Raji (cell line): ENCODE results near the gene CTDSP1.

Experiments used
- POLR2A ChIP-seq: IDR thresholded peaks from 2 replicates; pipeline ENCODE4 v1.6.1; 2011; ENCODE audit warnings: low read depth, low read length, control low read depth; ENCODE audit not compliant: insufficient read depth

CTDSP1 gene

DNA sequence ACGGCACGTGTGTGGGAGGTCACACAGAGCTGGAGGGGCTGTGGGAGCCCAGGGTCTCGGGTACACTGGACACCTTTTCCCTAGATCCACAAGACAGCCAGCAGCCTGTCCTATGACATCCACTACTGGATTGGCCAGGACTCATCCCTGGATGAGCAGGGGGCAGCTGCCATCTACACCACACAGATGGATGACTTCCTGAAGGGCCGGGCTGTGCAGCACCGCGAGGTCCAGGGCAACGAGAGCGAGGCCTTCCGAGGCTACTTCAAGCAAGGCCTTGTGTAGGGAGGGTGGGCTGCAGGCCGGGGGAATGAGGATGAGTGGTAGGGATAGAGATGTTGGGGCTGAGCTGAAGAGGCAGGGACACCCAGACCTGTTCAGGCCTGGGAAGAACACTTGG is 25.9 kb downstream of the CTDSP1 start:
- no peak for TF ChIP-seq POLR2A

DNA sequence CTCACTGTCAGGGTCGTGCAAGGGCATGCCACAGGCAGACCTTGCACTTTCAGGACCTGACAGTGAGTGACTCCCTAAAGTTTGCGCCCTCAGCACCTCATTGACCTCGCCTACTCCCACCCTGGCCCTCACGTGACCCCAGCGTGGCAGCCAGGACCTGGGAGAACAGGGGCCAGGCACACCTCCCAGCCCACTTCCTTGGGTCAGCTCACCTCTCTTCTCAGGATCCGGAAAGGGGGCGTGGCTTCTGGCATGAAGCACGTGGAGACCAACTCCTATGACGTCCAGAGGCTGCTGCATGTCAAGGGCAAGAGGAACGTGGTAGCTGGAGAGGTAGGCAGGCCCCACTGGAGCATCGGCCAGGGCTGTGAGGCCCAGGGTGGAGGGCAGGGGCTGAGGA is 28.1 kb downstream of the CTDSP1 start:
- no peak for TF ChIP-seq POLR2A

DNA sequence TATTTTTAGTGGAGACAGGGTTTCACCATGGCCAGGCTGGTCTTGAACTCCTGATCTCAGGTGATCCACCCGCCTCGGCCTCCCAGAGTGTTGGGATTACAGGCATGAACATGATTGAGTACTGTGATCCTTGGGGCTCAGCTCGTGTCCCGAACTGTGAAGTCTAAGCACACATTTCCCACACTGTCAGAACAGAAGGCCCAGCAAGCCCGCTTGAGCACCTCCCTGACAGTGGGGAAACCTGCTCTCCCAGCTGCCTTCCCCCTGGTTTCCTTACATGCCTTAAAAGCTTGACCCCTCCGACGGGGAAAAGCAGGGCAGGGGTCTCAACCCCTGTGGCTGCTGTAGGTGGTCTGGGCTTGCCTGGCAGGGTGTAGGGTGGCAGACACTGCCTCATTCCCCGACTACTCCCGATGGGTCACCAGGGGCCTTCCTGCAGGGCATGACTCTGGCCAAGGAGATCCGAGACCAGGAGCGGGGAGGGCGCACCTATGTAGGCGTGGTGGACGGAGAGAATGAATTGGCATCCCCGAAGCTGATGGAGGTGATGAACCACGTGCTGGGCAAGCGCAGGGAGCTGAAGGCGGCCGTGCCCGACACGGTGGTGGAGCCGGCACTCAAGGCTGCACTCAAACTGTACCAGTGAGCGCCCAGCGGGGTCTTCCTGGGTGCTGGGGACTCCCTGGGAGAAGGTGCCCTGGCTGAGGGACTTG is 29.3 kb downstream of the CTDSP1 start:
- no peak for TF ChIP-seq POLR2A

DNA sequence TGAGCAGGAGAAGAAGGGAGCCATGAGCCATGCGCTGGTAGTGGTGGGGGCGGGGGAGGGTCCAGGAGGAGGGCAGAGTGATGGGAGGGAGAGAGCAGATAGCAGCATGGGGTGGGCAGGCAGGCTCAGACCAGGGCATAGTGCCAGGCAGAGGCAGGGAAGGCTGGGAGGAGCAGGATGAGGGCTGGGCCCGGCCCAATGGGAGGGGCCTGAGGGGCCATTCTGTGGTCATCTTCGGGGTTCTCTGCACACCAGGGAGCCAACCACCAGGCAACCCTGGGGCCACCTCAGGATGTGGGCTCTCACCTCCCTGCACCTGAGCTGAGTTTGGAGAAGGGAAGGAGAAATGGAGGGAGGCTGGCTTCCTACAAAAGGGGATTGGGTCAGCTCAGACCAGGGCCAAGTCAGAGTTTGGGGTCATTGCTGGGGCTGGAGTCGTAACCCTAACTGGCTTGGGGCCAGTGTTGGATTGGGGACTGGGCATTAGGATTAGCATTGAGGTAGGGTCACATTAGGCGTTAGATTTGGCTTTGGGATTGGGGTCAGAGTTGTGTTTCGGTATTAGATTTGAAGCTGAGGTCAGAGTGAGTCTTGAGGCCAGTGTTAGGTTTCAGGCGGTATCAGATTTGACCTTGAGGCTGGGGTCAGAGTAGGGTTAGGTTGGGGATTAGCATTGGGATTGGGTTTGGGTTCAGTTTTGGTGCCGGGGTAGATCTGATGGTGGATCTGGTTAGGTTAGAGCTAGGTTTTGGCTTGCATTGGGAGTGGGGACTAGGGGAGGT is 30.4 kb downstream of the CTDSP1 start:
- TF ChIP-seq POLR2A: no peak

DNA sequence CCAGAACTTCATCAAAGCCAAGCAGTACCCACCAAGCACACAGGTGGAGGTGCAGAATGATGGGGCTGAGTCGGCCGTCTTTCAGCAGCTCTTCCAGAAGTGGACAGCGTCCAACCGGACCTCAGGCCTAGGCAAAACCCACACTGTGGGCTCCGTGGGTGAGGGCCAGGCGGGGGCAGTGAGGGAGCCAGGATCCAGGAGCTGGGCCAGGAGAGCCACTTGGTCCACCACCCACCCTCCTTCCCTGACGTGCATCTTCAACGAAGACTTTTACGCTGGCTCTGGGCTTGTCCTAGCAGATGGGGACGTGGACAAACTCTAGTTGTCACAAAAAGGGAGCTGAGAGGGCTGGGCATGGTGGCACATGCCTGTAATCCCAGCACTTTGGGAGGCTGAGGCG is 31.1 kb downstream of the CTDSP1 start:
- no peak for TF ChIP-seq POLR2A

DNA sequence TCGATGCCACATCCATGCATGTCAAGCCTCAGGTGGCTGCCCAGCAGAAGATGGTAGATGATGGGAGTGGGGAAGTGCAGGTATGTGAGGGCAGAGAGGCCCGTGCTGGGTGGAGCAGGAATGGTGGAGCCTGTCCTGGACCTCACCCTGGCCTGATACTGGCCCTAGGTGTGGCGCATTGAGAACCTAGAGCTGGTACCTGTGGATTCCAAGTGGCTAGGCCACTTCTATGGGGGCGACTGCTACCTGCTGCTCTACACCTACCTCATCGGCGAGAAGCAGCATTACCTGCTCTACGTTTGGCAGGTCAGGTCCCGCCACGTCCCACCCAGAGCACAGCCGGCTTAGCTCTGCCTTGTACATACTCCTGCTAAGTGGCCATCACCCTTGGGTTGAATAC is 32.2 kb downstream of the CTDSP1 start:
- TF ChIP-seq POLR2A: no peak

DNA sequence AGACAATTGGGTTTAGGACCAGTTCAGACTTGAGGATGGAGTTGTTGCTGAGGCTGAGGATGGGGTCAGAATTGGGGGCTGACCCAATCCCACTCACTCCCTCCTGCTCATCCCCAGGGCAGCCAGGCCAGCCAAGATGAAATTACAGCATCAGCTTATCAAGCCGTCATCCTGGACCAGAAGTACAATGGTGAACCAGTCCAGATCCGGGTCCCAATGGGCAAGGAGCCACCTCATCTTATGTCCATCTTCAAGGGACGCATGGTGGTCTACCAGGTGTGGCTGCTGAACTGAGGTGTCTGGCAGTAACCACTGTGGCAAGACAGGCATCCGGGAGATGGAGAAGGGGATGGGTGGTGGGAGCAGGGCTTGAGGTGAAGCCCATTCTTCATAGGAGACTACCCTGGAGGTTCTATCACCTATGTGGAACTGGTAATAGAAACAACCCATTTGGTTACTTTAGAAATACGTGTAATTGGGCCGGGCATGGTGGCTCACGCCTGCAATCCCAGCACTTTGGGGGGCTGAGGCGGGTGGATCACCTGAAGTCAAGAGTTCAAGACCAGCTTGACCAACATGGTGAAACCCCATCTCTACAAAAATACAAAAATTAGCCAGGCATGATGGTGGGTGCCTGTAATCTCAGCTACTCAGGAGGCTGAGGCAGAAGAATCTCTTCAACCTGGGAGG is 33.2 kb downstream of the CTDSP1 start:
- TF ChIP-seq POLR2A: no peak

DNA sequence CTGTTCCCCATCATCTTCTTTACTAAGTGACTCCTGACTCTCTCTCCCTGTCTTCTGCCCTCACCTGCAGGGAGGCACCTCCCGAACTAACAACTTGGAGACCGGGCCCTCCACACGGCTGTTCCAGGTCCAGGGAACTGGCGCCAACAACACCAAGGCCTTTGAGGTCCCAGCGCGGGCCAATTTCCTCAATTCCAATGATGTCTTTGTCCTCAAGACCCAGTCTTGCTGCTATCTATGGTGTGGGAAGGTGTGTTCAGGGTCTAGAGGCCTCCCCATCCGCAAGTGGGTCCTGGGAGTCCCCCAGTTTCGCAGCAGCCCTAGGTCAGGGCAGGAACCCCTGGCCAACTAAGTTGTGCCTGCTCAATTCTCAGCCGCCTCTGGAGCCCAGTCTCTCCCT is 34.8 kb downstream of the CTDSP1 start:
- no peak for TF ChIP-seq POLR2A

DNA sequence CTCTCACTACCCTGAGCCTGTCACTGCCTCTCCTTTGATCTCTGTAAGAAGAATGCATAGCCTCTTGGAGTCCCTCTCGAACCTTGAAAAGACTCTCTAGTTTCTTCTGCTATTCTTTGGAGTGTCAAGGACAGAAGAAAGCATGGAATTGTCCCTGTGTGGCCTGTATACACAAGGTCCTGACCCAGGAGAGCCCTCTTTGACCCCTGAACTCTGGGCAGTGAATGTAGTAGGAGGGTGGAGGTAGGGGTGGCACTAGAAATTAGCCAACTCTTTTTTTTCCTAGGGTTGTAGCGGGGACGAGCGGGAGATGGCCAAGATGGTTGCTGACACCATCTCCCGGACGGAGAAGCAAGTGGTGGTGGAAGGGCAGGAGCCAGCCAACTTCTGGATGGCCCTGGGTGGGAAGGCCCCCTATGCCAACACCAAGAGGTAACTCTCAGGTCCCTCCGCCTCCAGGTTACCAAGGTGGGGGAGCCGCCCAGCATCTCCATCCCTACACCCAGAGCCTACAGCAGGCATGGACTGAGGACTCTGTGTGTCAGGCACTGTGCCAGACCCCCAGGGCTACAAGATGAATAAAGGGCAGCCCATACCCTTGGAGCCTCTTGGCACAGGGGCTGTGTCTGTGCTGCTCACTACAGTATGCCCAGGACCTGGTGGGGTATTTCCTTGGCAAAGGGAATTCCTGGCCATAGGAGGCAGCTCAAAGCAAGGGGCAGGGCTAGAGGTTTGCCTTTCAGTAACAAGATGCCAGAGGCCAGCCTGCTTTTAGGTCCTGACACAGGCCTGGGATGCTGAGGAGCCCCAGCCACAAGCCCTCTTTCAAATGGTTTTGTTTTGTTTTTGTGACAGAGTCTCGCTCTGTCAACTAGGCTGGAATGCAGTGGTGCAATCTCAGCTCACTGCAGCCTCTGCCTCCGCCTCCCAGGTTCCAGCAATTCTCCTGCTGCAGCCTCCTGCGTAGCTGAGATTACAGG is 35.6 kb downstream of the CTDSP1 start:
- no peak for TF ChIP-seq POLR2A

DNA sequence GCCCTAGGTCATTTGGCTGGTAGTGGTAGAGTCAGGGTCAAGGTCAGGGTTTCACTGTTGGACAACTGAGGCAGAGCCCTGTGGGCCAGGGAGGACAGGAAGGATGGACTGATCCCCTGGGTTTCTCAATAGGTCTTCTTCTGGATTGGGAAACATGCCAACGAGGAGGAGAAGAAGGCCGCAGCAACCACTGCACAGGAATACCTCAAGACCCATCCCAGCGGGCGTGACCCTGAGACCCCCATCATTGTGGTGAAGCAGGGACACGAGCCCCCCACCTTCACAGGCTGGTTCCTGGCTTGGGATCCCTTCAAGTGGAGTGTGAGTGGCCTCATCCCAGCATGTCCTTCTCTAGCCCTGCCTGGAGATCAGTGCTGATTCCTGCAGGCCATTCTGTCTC is 37.3 kb downstream of the CTDSP1 start:
- TF ChIP-seq POLR2A: no peak

DNA sequence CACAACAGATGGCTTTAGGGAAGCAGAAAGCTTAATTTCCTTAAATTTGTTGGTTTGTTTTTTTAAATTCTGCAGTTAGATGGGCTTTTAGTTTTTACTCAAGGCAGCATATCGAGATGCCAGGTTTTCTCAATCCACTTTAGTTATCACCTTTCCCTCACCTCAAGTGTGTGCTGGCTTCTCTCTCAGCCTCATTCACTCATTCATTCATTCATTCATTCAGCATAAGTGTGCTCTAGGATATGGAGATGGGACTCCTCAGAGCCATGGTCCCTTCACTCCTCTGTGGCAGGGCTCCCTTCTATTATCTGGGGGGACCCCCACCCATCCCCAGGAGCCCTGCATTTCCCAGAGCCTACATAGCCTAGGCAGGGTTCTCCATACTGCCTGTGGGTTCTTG is 38.3 kb downstream of the CTDSP1 start:
- no peak for TF ChIP-seq POLR2A

DNA sequence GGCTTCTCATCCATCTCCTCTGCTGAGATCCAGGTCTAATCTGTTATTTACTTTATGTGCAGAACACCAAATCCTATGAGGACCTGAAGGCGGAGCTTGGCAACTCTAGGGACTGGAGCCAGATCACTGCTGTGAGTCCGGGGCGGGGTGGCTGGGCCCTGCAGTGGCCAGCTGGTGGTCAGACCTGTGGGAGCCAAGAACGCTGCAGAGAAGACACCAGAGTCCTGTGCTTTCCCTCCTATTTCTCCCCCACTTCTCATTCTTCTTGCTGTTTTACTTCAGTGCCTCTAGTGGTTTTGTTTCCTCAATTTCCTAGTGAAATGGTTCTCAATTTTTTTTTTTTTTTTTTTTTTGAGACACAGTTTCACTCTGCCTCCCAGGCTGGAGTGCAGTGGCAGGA is 38.9 kb downstream of the CTDSP1 start:
- no peak for TF ChIP-seq POLR2A

DNA sequence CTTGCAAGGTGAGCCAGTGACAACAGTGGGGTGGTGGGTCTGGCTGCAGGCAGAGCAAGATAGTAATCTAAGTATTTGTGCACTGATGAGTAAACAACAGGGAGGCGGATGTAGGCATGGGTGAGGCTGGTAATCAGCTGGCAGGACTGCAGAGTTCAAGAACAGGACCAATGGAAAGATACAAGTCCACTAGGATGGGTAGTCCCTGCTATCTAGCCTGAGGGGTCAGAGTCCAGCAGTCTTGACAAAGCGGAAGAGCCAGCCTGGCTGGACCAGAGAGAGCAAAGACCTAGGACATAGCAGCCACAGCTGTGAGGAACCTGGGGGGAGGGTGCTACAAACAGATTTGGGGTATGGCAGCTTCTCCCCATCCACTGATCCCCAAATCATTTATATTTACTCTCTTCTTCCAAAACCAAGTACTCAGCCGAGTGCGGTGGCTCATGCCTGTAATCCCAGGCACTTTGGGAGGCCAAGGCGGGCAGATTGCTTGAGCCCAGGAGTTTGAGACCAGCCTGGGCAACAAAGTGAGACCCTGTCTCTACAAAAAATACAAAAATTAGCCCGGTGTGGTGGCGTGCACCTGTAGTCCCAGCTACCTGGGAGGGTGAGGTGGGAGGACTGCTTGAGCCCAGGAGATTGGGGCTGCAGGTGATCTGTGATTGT is 45.2 kb downstream of the CTDSP1 start:
- TF ChIP-seq POLR2A: no peak

DNA sequence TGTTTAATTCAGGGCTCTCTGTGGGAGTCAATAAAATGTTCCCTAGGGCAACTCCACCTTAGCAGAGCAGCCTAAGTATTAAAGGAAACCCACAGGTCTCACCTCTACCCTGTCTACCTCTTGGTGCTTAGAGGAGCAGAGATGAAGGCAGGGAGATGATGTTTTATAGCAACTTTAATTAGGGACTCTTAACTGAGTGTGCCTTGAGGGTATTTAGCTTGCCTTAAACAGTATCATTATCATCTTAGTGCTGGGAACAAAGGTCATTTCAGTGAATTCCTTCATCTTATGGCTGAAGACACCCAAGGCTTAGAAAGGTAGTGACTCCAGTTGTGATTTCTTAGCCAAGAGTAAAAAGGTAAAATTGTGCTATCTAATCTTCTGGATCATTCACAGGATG is 45.9 kb downstream of the CTDSP1 start:
- TF ChIP-seq POLR2A: no peak

DNA sequence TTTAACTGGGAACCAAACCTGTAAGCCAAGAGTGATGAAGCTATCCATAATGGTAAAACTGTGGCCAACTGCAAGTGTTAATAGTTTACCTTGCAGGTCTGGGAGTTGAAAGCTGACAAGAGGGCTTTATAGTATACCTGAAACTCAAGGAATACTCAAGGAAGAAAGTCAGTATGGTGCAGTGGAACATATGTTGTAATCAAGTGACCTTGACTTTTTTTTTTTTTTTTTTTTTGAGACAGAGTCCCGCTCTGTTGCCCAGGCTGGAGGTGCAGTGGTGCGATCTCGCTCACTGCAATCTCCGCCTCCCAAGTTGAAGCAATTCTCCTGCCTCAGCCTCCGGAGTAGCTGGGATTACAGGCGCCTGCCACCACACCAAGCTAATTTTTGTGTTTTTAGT is 46.9 kb downstream of the CTDSP1 start:
- TF ChIP-seq POLR2A: no peak

DNA sequence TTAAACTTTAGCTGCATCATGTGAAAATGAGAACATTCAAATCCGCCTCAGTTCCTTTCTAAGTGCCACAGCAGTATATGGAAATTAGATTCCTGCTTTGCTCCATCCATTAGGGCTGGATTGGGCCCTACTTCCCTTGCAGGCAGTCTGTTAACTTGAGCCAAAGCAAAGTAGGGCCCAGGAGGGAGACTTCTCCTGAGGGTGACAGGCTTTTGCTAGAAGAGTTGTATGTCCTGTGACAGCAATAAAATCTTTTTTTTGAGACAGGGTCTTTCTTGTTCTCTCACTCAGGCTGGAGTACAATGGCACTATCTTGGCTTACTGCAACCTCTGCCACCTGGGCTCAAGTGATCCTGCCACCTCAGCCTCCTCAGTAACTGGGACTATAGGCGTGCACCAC is 47.4 kb downstream of the CTDSP1 start:
- TF ChIP-seq POLR2A: no peak
